ENCODE measurements around the gene COX8A. TPM values are rescaled to one million over a fixed set of nuclear protein-coding genes. Genes with fewer than 3 reads are reported as not detected.

The COX8A gene
- total RNA-seq, 2 experiments from 2014 or later, result 445 to 484 TPM

- H3K9me3 Mint-ChIP-seq (ENCODE audit: low read depth), result no peaks in the 10 kb centered on the region
- H3K27me3 Mint-ChIP-seq, result peaks cover 4% of the 10 kb centered on the region
- DNase-seq (no peak), ATAC-seq (no peak)
- H3K4me3 Mint-ChIP-seq, result no peak overlapping the region
- CTCF ChIA-PET, result no interaction called here
- H3K27ac Mint-ChIP-seq, result no peak overlapping the region
- H3K36me3 Mint-ChIP-seq, result no peaks in the 10 kb centered on the region
- H3K4me1 Mint-ChIP-seq, result no peaks in the 10 kb centered on the region
These were observed 47.8 kb downstream of the COX8A start for GRCh38 chr11:64022125-64022784.

GRCh38 chr11:64023712-64024710 lies 49.6 kb downstream of the COX8A start:
- H3K27me3 Mint-ChIP-seq, result peaks cover 12% of the 10 kb centered on the region
- CTCF ChIA-PET, result interaction anchor here (1.3 to 2.4 kb wide), 2 partner anchors 23 to 24 kb away, joined by 3 to 8 read pairs; no protein-coding TSS in a partner anchor

GRCh38 chr11:64025205-64025604 lies 50.8 kb downstream of the COX8A start:
- DNase-seq (no peak), ATAC-seq (no peak)
- H3K4me3 Mint-ChIP-seq, result no peak overlapping the region
- H3K27ac Mint-ChIP-seq, result no peak overlapping the region
- H3K4me1 Mint-ChIP-seq, result no peaks in the 10 kb centered on the region
- CTCF ChIA-PET, result interaction anchor here (0.8 to 2.4 kb wide), 2 partner anchors 24 to 25 kb away, joined by 3 to 8 read pairs; no protein-coding TSS in a partner anchor
- H3K27me3 Mint-ChIP-seq, result peaks cover 13% of the 10 kb centered on the region
- H3K9me3 Mint-ChIP-seq (ENCODE audit: low read depth), result no peaks in the 10 kb centered on the region
- H3K36me3 Mint-ChIP-seq, result no peaks in the 10 kb centered on the region

More at GRCh38 chr11:64023712-64024710, 49.6 kb downstream of the COX8A start:
- ATAC-seq (no peak), DNase-seq (no peak)
- Mint-ChIP-seq H3K4me1 (no peaks in the 10 kb centered on the region), H3K4me3 (no peak overlapping the region), H3K27ac (no peak overlapping the region), H3K9me3 (ENCODE audit: low read depth) (no peaks in the 10 kb centered on the region), H3K36me3 (no peaks in the 10 kb centered on the region)

Other genes with a start within 250 kb of the COX8A start
- 1 to 10 TPM; 2.6 to 4.2 TPM for gene ZFTA, start 205.8 kb upstream of the COX8A start, total RNA-seq
- gene SPINDOC, start 161.2 kb upstream of the COX8A start, total RNA-seq, result 10 to 100 TPM; 53.4 to 55.8 TPM
- 10 to 100 TPM; 57.2 to 57.9 TPM for gene MARK2, start 135.5 kb upstream of the COX8A start, total RNA-seq
- under 1 TPM; 0.16 to 0.47 TPM for gene RCOR2, start 57.5 kb upstream of the COX8A start, total RNA-seq
- gene NAA40, start 35.6 kb upstream of the COX8A start, total RNA-seq, result 10 to 100 TPM; 37.0 to 46.0 TPM
- 10 to 100 TPM; 90.1 to 97.6 TPM for gene OTUB1, start 11.8 kb downstream of the COX8A start, total RNA-seq
- gene FLRT1, start 61.3 kb downstream of the COX8A start, total RNA-seq, result not detected
- 10 to 100 TPM; 10.1 to 12.3 TPM for gene MACROD1, start 191.5 kb downstream of the COX8A start, total RNA-seq
- 100 to 1,000 TPM; 303 to 410 TPM for gene STIP1, start 211.6 kb downstream of the COX8A start, total RNA-seq
- 100 to 1,000 TPM; 210 to 217 TPM for gene FERMT3, start 232.1 kb downstream of the COX8A start, total RNA-seq

Measured in activated CD8-positive, alpha-beta memory T cell treated with anti-CD3 and anti-CD28 coated beads, Interleukin-2, amount 10 ng/mL, durations not matched to agents 7 days and 5 days (primary cell).